HG03354 (cell line): ENCODE data around the gene ZNF532.
"Not testable (repeated sequence)": the region's sequence is repeated elsewhere in the genome, so short reads cannot be mapped to it uniquely, and the experiment has no call there.

ENCODE experiments used
- ATAC-seq: cut with Tn5 transposase; IDR thresholded peaks from one replicate; pipeline ENCODE4 v1.9.1; 2021; ENCODE audit warnings: mild to moderate bottlenecking; ENCODE audit not compliant: unreplicated experiment, poor library complexity, severe bottlenecking

The ZNF532 gene

DNA sequence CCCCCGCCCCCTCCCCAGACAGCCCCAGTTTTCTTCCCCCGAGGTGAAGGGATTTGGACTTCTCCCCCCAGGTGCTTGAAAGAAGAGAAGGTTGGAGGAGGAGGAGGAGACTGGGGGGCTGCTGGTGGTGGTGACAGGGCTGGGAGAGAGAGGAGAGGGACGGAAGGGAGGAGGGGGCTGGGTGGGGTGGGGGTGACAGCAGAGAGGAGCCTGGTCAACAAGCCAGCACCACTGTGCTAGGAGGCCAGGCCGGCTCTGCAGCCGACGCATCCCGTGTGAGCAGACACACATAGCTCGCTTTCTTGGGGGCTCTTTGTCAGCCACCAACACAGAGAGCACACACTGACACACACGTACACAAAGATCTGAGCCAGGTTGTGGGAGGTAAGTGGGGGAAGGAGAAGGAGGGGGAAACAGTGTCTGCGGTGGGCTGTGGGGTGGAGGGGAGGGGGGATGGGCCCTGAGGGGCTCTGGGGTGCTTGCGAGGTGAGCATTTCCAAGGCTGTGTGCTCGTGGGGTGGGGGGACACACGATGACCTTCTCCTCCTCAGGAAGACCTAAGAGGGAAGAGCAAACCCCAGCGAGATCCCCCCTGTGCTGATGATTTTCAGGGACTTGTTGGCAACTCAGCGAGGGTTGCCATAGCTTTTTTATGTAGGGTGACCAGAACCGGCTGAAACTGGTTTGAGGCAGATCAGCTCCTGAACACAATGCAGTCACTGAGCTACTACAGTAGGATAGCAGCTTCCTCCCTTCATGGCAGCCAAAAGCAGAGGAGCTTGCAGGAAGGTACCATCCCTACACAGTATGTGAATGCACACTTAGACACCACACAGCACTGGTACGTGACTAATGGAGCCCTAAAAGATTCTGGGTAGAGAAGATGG, at the start of gene ZNF532:
ZNF532 (plus strand) TSS at position 732 of the 887 bp plus-strand sequence. CDS start 53,411 bp downstream, outside the sequence.
- ATAC-seq, result no peak

DNA sequence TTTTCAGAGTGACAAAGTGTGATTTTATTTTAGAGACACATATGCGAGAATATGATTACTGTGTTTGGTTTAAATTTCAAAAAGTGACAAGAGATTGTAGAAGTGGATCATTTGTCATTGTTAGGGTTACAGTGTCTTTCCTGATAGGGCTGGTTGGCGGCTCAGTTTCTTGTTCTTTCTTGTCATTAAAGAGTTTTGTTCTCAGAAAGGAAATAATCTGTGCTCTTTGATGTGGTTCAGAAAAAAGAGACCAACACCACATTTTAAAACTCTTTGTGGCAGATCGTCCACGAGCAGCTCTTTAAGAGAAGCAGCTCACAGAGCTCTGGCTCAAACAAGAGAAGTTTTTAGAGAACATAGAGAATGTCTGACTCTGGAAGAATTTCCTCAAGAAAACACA, 45.6 kb upstream of the ZNF532 start:
- no peak for ATAC-seq

DNA sequence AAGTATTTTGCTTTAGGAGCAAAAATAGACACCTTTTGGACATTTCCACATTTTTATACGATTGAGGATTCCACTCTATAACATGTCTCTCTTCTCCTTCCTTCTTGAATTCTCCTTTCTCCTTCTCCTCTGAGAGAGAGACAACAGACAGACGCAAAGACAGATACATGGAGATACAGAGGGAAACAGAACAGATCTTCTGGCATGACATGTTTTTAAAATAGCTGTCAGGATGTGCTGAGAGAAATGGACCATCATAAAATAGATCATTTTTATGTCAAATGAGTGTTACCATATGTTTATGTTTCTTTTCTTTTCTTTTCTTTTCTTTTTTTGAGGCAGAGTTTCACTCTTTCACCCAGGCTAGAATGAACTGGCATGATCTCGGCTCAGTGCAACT, 44.4 kb upstream of the ZNF532 start:
- ATAC-seq, result no peak

- ATAC-seq, result no peak
These were observed 41.7 kb upstream of the ZNF532 start for GRCh38 chr18:58822944-58823343.

DNA sequence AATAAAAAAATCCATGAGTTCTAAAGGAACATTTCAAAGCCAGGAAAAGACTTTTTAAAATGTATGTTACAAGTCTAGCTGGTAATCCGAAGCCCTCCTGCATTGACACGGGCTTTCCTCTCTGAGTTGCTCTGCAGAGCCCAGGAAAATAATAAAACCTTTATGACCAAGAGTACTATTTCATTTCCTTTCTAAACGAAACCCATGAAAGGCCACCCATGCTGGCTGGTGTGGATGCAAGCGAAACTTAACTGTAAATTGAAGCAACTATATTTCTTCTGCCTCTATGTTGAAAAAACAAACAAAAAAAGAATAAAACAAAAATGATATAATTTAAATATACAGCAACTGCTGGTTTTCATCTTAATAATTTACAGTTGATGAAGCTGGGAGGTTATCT, 41.3 kb upstream of the ZNF532 start:
- ATAC-seq, result no peak

DNA sequence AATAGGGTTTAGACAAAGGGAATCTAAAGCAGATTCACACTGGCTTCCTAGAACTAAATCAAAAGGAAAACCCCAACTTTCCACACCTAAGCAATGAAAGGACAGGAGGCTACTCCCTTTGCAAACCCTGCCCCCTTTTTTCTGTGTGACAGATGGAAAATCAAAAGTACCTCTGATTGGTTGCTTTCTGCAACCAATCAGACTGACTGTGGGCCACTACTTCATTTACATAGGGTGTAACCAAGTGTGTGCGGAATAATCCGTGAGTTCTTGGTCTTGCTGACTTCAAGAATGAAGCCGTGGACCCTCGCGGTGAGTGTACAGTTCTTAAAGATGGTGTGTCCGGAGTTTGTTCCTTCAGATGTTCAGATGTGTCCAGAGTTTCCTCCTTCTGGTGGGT, 37.8 kb upstream of the ZNF532 start:
- not testable (repeated sequence) for ATAC-seq

- ATAC-seq, result no peak
These were observed 37.2 kb upstream of the ZNF532 start for GRCh38 chr18:58827428-58827827.

DNA sequence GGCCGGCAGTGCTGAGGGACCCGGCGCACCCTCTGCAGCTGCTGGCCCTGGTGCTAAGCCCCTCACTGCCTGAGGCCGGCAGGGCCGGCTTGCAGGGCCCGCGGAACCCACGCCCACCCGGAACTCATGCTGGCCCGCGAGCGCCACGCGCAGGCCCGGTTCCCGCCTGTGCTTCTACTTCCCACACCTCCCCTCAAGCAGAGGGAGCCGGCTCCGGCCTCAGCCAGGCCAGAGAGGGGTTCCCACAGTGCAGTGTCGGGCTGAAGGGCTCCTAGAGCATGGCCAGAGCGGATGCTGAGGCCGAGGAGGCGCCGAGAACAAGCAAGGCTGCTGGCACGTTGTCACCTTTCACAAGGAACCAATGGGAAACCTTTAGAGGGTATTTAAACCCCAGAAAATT, 36.8 kb upstream of the ZNF532 start:
- no peak for ATAC-seq

DNA sequence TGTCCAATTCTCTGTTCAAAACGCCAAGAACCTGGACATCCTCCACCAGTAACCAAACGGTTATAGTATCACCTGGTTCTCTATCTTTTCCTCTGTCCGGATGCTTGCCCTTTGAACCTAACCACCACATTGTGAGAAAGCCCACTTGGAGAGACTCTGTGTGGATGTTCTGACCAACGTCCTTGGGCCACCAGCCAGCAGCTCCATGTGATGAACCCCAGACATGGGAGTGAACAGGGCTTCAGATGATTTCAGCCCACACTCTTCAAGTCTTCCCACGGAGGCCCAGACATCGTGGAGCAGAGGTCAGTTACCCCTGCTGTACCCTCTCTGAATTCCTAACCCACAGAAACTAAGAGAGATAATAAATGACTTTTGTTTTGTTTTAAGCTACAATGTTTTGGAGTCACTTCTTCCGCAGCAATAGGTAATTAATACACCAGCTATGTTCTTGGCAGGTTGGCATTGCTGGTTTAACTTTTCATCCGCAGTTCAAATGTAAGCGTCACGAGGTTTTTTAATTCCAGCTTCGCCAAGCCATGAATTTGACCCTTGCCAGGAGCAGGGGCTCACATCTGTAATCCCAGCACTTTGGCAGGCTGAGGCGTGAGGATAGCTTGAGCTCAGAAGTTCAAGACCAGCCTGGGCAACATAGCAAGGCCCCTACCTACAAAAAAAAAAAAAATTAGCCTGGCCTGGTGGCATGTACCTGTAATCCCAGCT, 36.1 kb upstream of the ZNF532 start:
- no peak for ATAC-seq

GRCh38 chr18:58829263-58829662, 35.4 kb upstream of the ZNF532 start:
- no peak for ATAC-seq

DNA sequence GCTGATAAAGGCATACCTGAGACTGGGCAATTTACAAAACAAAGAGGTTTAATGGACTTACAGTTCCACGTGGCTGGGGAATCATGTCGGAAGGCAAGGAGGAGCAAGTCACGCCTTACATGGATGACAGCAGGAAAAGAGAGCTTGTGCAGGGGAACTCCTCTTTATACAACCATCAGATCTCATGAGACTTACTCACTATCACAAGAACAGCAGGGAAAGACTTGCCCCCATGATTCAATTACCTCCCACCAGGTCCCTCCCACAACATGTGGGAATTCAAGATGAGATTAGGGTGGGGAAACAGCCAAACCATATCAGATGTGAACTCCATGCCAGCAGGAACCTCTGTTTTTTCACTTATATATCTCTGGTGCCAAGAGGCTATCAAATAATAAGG, 34.8 kb upstream of the ZNF532 start:
- not testable (repeated sequence) for ATAC-seq

DNA sequence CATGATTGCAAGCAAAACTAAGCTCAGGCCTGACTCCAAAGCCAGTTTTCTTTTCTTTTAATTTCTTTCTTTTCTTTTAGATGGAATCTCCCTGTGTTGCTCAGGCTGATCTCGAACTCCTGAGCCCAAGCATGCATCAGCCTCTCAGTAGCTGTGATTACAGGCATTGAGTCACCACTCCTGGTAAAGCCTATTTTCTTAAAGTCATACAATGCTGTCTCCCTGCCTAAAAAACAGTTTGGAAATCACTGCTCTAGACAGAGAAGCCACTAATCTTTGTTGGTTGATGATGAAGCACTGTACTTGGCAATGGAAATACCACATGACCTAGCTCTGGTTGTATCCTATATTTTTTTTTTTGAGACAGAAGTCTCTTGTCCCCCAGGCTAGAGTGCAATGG, 33.1 kb upstream of the ZNF532 start:
- no peak for ATAC-seq

GRCh38 chr18:58838165-58838860, 26.4 kb upstream of the ZNF532 start:
- no peak for ATAC-seq

DNA sequence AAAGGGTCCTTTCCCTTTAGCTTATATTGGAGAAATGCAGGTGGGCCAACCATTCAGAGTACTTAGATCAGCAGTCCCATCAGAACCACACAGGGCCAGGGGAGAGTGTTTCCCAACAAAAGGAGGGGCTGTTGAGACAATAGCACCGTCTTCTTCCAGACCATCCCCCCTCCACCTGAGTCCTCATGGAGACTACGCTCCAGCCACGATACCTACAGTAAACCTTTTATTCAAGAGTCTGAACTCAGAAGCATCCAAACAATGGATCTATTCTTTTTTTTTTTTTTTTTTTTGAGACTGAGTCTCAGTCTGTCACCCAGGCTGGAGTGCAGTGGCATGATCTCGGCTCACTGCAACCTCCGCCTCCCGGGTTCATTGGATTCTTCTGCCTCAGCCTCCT, 25.7 kb upstream of the ZNF532 start:
- no peak for ATAC-seq

GRCh38 chr18:58842978-58843687, 21.5 kb upstream of the ZNF532 start:
- ATAC-seq, result no peak

DNA sequence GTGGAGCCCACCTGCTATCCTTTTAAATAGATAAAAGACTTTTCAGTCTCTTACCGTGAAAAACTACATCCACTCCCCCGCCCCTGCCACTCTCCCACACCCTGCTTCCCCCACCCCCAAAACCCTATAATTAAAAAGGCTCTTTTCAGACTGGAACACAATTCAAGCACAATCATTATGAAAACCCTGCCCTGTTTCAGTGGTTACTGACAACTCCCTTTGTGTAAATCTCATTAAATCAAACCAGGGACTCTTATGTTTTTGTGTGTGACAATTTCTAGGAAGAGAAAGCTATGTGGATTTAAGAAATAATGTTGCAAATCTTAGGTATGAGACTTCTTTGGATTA, 21.0 kb upstream of the ZNF532 start:
- ATAC-seq, result no peak

DNA sequence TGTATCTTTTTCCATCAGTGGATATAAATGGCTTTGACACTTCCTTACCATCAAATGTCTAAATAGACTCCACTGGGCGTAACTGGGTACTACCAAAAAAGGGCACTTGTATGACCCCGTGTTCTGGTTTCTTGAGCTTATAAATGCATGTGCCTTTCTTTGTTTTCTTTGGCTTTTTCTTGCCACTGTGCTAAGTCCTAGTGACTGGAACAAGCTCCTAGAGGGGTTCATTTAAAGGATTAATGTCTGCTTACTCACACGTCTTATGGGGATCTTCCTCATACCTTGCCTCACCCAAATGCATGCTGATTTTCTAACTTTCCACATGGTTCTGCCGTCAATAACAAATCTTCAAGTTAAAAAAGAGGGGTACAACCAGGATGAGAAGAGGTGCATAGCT, 19.8 kb upstream of the ZNF532 start:
- no peak for ATAC-seq

GRCh38 chr18:58845928-58846724, 18.6 kb upstream of the ZNF532 start:
- ATAC-seq, result no peak

GRCh38 chr18:58847383-58848071, 17.1 kb upstream of the ZNF532 start:
- ATAC-seq, result no peak
